Renal pelvis (tissue), 4 donors: Measurements from ENCODE around the gene VSIG8. TPM values are rescaled to one million over a fixed set of nuclear protein-coding genes. Genes with fewer than 3 reads are reported as not detected.

ENCODE experiments used
- DNase-seq: peaks from one replicate; pipeline ENCODE4 v3.0.0-alpha.2; 2013
- polyA plus RNA-seq, 3 donors: library from polyadenylated mRNA; unstranded; fragments of 120-200 nt; gene quantifications; one replicate each; pipeline ENCODE4 v1.2.1, GENCODE V29; 2013; ENCODE audit not compliant: insufficient read length in 3 of 3

Gene VSIG8
- polyA plus RNA-seq, 3 donors: 0.43 to 2.6 (median 0.49) TPM

DNA sequence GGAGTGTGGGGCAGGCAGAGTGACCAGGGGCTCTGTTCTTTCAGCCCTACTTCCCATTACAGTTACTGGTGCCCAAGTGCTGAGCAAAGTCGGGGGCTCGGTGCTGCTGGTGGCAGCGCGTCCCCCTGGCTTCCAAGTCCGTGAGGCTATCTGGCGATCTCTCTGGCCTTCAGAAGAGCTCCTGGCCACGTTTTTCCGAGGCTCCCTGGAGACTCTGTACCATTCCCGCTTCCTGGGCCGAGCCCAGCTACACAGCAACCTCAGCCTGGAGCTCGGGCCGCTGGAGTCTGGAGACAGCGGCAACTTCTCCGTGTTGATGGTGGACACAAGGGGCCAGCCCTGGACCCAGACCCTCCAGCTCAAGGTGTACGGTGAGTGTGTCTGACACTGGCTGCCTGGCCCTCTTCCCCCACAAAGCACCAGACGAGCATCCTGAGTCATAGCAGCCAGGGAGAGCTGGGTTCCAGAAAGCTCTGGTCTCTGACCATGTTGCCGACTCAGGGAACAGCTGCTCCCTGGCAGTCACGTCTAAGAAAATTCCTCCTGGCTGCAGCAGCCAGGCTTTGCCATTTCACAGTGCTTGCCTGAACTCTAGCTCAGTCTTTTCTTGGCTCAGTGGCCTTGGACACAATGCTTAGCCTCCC lies 32.5 kb downstream of the VSIG8 start:
- DNase-seq: no peak

DNA sequence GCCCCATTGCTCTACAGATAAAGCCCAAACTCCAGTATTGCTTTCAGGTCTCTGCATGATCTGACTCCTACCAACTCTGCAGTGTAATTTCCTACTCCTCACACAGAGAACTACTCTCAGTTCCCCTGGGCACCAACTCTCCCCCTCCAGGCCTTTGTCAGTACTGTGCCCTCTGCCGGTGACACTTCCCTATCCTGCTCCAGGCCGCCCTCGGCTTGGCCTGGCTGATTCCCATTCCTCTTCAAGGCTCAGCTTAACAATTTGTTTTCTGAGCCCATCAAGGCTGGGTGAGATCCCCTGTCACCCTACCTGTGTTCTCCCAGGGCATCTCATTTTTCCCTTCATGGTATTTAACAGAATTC lies 33.2 kb downstream of the VSIG8 start:
- DNase-seq: no peak

DNA sequence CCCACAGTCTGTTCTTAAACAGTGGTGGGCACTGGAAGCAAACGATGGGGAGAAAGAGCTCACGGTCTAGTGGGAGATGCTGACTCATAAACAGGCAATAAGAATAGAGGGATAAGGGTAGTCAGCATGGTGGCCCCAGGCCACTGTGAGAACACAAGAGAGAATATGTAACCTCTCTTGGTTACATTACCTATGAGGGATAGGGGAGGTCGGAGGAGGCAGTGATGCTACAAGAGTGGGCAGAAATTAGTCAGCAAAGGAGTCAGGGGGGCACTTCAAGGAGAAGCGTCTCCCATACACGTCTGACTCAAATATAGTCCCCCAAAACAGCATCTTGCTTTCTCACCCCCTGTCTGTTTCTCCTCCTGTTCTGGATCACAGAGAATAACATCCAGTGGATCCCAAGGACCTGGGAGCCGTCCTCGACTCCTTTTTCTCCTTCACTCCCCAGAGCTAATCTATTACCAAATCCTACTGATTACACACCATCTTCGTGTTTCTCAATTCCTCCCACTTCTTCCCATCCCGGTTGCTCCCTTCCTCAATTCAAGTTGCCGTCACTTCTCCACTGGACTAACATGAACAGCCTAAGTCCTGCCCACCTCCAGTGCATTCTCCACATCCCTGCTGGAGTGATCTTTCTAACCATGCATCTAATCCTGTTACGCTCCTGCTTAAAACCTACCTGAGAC lies 33.7 kb downstream of the VSIG8 start:
- DNase-seq: no peak

DNA sequence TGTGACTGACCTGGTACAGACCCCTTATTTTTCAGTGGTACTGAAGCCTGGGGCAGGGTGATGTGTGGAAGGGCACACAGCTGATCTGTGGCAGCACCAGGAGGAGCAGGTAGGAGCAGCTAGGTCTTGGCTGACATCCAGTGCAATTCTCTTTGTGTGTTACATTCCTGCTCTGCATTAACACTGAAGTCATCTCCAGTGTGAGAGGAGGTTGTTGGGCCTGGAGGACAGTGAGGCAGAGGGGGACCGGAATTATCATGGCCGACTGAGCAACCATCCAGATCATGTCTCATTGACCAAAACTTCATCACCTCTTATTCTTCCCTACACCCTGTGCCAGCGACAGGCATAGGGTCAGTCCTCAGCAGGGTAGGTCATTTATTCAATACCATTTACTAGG lies 34.3 kb downstream of the VSIG8 start:
- no peak for DNase-seq

DNA sequence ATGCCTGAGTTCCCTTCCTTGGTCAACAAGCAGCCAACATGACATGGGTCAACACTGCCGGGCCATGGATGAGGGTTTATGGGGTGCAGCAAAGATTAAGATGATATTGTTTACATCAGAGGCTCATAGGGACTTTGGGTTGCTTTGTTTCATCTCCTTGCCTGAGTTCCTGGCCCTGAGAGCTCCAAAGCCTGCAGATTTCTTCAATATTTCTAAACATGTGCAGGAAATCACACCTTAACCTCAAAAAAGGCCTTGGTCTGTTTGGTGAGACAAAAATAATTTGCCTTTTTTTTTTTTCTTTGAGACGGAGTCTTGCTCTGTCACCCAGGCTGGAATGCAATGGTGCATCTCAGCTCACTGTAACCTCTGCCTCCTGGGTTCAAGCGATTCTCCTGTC lies 34.9 kb downstream of the VSIG8 start:
- no peak for DNase-seq

DNA sequence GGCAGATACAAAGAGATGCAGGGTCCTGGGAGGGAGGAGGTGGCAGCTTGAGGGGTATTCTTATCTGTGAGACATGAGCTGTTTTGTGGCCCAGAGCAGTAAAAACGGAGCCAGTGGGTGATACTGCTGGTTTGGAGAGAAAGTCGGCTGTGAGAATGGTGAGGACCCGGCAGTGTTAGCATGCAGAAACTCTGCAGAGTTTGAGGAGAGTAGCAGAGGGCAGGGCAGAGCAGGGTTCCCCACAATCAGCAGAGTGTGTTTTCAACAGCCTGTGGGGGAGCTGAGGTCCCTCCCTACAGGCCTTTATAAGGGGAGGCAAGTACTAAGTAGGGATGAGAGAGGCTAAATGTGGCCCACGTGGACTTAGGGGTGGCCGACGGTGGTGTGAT lies 35.4 kb downstream of the VSIG8 start:
- DNase-seq: no peak

DNA sequence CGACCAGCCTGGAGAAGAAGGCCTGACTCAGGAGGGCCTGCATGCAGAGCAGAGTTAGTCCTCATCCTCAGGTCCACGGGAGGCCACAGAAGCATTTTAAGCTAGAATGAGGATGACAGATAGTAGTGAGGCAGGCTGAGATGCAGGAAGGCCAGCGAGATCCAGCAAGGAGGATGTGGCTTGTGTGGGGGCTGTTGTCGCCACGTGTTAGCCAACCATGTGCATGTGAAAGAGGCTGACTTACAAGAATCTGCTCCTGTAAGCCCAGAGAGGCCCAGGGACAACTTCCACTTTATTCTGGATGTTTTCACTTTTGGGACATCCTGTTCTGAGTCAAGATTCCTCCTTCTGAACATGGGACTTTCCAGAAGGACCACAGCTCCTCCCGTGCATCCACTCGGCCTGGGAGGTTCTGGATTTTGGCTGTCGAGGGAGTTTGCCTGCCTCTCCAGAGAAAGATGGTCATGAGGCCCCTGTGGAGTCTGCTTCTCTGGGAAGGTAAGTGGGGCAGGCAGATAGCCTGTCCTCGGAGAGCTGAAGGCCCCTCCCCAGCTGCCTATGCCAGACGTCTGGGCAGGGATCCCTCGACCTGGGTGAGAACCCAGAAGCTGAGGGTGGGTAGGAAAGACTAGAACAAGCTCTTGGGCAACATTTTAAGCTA lies 35.9 kb downstream of the VSIG8 start, which contains the start of gene SLAMF8:
Gene SLAMF8, plus strand, starts transcription at position 433 of the 661 bp plus-strand sequence. Its CDS starts 26 bp downstream, at position 459.
- no peak for DNase-seq

DNA sequence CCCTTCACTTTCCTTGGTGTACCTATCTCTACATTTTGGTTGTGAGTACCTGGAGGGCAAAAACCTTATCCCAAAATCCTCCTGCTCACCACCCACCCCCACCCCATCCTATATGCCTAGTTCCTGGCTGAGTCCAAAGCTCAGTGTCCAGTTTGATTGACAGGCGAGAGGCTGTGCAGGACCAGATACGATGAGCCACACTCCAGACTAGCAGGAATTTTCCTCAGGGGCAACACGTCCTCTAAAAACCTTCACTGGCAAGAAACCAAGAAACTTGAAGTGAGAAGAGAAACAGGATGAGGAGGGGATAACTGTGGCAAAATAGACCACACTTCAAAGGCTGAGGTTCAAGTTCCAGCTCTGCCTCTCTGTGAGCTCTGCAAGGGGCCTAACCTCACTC lies 36.9 kb downstream of the VSIG8 start:
- DNase-seq: no peak

DNA sequence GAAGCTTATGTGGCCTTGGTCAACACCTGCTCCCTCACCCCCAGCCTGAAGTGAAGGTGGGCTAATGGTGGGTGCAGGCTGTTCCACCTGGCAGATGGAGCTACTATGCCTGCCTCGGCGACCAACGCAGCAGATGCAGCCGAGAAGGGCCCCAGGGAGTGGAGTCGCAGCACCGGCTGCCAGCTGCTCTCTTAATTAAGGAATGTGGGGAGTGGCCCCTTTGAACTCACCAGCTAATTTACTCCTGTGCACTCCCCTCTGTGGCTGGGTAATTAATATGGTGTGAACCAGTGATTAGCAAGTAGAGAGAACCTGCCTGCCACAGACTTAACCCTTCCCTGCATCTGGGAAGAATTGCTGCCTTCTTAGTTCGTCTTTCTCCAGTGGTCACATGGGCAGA lies 39.1 kb downstream of the VSIG8 start:
- DNase-seq: peak; percentile 57

DNA sequence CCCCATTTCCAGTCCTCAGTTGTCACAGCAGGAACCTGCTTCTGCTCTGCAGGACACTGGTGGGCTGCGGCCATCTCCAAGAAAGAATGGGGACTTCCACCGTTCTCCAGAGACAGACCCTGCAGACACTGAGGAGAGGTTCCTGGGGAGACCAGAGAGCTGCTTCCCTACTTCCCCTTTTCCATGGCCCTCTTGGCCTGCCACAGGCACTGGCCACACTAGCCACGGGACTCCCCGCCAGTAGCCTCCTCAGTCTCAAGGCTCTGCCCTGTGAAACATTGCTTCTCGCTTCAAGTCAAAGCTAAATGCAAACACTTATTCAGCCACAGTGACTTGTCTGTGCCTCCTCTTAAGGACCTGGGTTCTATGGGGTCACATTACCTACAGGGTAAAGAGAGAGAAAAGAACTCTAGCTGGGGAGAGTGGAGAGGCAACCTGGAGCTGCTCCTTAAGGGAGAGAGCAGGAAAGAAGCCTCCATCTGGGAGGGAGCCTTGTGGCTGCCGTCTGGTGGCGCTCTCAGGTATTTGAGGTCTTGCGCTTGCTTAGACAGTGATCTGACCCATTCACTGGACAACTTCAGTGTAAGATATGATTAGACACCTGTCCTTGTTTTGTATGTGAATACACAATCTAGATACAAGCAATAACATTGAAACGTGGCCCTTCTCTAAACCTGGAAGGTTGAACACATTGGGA lies 41.1 kb downstream of the VSIG8 start:
- no peak for DNase-seq

DNA sequence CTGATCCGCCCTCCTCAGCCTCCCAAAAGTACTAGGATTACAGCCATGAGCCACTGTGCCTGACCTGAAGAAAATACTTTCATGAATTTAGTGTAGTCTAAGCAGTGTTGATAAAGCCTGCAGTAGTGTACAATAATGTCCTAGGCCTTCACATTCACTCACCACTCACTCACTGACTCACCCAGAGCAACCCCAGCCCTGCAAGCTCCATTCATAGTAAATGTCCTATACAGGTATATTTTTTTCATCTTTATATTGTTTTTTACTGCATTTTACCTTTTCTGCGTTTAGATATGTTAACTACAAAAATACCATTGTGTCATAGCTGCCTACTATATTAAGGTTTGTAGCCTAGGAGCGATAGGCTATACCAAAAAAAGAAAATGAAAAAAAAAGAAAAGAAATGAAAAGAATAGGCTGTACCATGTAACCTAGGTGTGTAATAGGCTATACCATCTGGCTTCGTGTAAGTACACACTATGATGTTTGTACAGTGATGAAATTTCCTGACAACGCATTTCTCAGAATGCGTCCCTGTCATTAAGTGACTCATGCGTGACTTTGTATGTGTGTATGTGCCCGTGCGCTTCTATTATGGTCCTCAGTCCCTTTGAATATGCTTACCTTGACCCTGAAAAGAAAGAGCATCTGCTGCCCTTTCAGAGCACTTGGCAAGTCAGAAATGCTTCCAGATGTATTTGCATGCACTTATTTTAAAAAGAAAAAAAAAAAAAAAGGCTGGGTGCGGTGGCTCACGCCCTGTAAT lies 45.0 kb downstream of the VSIG8 start:
- no peak for DNase-seq

DNA sequence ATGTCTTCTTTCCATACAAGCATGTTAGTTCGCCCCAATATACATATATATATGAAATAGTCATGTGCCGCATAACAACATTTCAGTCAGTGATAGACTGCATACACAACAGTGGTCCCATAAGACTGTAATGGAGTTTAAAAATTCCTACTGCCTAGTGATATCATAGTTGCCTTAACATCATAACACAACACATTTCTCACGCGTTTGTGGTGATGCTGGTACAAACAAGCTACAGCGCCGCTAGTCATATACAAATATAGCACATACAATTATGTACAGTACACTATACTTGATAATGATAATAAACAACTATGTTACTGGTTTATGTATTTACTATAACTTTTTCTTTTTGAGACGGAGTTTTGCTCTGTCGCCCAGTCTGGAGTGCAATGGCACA lies 46.5 kb downstream of the VSIG8 start:
- DNase-seq: no peak

DNA sequence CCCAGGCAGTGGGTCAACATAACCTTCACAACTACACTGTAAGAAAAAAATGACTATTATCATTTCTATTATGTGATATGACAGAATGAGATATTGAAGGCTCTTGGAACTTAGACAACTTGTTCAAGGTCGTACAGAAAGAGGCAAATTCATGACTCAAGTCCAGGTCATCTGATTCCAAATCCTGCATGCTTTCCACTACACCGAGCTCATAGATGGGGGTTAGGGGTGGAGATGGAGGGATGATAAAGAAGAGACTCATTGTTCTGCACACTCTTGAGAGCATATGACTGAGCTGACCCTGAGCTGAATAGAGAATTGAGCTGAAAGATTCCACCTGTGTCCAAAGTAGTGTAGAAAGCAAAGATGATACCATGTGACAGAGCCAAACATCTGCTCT lies 57.5 kb downstream of the VSIG8 start:
- DNase-seq: no peak

Other genes with a start within 250 kb of the VSIG8 start
- not detected for gene CRP, start 148.1 kb downstream of the VSIG8 start, polyA plus RNA-seq
- gene DUSP23, start 81.7 kb downstream of the VSIG8 start, polyA plus RNA-seq: 10 to 100 TPM; 32.4 to 37.4 (median 36.5) TPM
- under 1 TPM; 0.33 to 0.67 (median 0.48) TPM for gene FCRL6, start 60.3 kb downstream of the VSIG8 start, polyA plus RNA-seq
- 1 to 10 TPM in 1 of 3 donors, under 1 TPM in 2; 0.52 to 1.4 (median 0.61) TPM for gene SLAMF8, start 35.8 kb downstream of the VSIG8 start, polyA plus RNA-seq
- 1 to 10 TPM; 3.7 to 4.7 (median 4.0) TPM for gene CFAP45, start 37.5 kb upstream of the VSIG8 start, polyA plus RNA-seq
- gene TAGLN2, start 62.9 kb upstream of the VSIG8 start, polyA plus RNA-seq: 100 to 1,000 TPM; 113 to 144 (median 131) TPM
- gene IGSF9, start 83.0 kb upstream of the VSIG8 start, polyA plus RNA-seq: 10 to 100 TPM; 19.3 to 24.2 (median 19.5) TPM
- gene SLAMF9, start 91.6 kb upstream of the VSIG8 start, polyA plus RNA-seq: not detected
- 10 to 100 TPM in 2 of 3 donors, 1 to 10 TPM in 1; 9.6 to 14.0 (median 13.6) TPM for gene PIGM, start 169.3 kb upstream of the VSIG8 start, polyA plus RNA-seq
- gene KCNJ10, start 207.5 kb upstream of the VSIG8 start, polyA plus RNA-seq: 10 to 100 TPM; 20.5 to 24.7 (median 22.3) TPM
- gene KCNJ9, start 218.9 kb upstream of the VSIG8 start, polyA plus RNA-seq: under 1 TPM; 0.09 to 0.15 (median 0.11) TPM
- 10 to 100 TPM; 35.0 to 40.0 (median 39.6) TPM for gene IGSF8, start 236.0 kb upstream of the VSIG8 start, polyA plus RNA-seq